ENCODE data around the gene MRPL52.

DNA sequence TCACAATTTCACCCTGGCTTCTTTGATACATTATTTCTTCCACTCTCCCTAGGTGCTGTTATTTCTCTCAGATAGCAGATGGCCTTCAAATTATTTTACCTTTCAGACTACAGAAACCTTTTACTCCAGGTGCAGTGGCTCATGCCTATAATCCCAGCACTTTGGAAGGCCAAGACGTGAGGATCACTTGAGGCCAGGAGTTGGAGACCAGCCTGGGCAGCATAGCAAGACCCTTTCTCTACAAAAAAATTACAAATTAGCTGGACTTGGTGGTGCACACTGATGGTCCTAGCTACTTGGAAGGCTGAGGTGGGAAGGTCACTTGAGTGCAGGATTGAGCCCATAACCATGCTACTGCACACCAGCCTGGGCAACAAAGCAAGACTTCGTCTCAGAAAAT lies 37.5 kb upstream of the MRPL52 start:
- TF ChIP-seq, protein P1, sequence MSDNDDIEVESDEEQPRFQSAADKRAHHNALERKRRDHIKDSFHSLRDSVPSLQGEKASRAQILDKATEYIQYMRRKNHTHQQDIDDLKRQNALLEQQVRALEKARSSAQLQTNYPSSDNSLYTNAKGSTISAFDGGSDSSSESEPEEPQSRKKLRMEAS (IDR thresholded peaks at IDR 0.05), result no peak
- TF ChIP-seq, protein P2, sequence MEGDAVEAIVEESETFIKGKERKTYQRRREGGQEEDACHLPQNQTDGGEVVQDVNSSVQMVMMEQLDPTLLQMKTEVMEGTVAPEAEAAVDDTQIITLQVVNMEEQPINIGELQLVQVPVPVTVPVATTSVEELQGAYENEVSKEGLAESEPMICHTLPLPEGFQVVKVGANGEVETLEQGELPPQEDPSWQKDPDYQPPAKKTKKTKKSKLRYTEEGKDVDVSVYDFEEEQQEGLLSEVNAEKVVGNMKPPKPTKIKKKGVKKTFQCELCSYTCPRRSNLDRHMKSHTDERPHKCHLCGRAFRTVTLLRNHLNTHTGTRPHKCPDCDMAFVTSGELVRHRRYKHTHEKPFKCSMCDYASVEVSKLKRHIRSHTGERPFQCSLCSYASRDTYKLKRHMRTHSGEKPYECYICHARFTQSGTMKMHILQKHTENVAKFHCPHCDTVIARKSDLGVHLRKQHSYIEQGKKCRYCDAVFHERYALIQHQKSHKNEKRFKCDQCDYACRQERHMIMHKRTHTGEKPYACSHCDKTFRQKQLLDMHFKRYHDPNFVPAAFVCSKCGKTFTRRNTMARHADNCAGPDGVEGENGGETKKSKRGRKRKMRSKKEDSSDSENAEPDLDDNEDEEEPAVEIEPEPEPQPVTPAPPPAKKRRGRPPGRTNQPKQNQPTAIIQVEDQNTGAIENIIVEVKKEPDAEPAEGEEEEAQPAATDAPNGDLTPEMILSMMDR (IDR thresholded peaks at IDR 0.05 in 2 of 3, conservative IDR thresholded peaks at IDR 0.05 in 1 of 3; ENCODE audit: borderline replicate concordance in 1 of 3, insufficient read depth in 1 of 3, low read depth in 2 of 3, low read length in 2 of 3), result no peak
- TF ChIP-seq RAD21 (IDR thresholded peaks at IDR 0.05; ENCODE audit: low read depth) (no peak), POLR2A (IDR thresholded peaks at IDR 0.05; ENCODE audit: borderline replicate concordance, extremely low read depth, insufficient read depth, insufficient read length) (no peak), ZFX (IDR thresholded peaks at IDR 0.05) (no peak), EZH2 (IDR thresholded peaks at IDR 0.05) (no peak), POLR2AphosphoS5 (IDR thresholded peaks at IDR 0.05; ENCODE audit: low read depth, low read length) (no peak), SP1 (IDR thresholded peaks at IDR 0.05; ENCODE audit: low read depth) (no peak), ZNF274 (IDR thresholded peaks at IDR 0.05; ENCODE audit: low read depth, low read length) (no peak), EGR1 (IDR thresholded peaks at IDR 0.05; ENCODE audit: low read depth) (no peak), CEBPB (IDR thresholded peaks at IDR 0.05; ENCODE audit: low read depth) (no peak)
- TF ChIP-seq, protein P3, sequence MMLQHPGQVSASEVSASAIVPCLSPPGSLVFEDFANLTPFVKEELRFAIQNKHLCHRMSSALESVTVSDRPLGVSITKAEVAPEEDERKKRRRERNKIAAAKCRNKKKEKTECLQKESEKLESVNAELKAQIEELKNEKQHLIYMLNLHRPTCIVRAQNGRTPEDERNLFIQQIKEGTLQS (IDR thresholded peaks at IDR 0.05), result no peak
- TF ChIP-seq, protein P4, sequence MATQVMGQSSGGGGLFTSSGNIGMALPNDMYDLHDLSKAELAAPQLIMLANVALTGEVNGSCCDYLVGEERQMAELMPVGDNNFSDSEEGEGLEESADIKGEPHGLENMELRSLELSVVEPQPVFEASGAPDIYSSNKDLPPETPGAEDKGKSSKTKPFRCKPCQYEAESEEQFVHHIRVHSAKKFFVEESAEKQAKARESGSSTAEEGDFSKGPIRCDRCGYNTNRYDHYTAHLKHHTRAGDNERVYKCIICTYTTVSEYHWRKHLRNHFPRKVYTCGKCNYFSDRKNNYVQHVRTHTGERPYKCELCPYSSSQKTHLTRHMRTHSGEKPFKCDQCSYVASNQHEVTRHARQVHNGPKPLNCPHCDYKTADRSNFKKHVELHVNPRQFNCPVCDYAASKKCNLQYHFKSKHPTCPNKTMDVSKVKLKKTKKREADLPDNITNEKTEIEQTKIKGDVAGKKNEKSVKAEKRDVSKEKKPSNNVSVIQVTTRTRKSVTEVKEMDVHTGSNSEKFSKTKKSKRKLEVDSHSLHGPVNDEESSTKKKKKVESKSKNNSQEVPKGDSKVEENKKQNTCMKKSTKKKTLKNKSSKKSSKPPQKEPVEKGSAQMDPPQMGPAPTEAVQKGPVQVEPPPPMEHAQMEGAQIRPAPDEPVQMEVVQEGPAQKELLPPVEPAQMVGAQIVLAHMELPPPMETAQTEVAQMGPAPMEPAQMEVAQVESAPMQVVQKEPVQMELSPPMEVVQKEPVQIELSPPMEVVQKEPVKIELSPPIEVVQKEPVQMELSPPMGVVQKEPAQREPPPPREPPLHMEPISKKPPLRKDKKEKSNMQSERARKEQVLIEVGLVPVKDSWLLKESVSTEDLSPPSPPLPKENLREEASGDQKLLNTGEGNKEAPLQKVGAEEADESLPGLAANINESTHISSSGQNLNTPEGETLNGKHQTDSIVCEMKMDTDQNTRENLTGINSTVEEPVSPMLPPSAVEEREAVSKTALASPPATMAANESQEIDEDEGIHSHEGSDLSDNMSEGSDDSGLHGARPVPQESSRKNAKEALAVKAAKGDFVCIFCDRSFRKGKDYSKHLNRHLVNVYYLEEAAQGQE (IDR thresholded peaks at IDR 0.05; ENCODE audit: low read depth), result no peak
